B cell (primary cell): ENCODE results near the gene GET4. TPM values are rescaled to one million over a fixed set of nuclear protein-coding genes. Genes with fewer than 3 reads are reported as not detected.

Source experiments
- ATAC-seq: fragments of 200-7000 bp; cut with Tn5 transposase; one replicate; pipeline ENCODE4 v1.10.0; 2021; ENCODE audit warnings: low read depth, mild to moderate bottlenecking, moderate number of reproducible peaks, moderate library complexity
- CTCF ChIA-PET: fragments of 350-600 bp; sonication (Branson Sonifier 250); formaldehyde crosslinking; loops from one replicate; lab custom pipeline; 2021; ENCODE audit warnings: antibody characterized with exemption, inconsistent platforms; lab: Charles Lee
- POLR2A ChIA-PET: fragments of 350-600 bp; sonication (Branson Sonifier 250); formaldehyde crosslinking; loops from one replicate; lab custom pipeline; 2021; ENCODE audit warnings: antibody characterized with exemption; lab: Charles Lee
- DNase-seq: peaks from one replicate; pipeline ENCODE4 v3.0.0; 2013
- H2AFZ ChIP-seq: 2 replicates; pipeline ENCODE4 v1.6.1; 2012; ENCODE audit warnings: mild to moderate bottlenecking, low read depth, low read length; ENCODE audit not compliant: insufficient read depth, poor library complexity, severe bottlenecking
- H3K27ac ChIP-seq, 2 donors: 1 replicate in 1 of 2; 2 replicates in 1 of 2; pipeline ENCODE4 v1.5.1; 2012 to 2013; ENCODE audit warnings: low read length in 2 of 2, mild to moderate bottlenecking in 2 of 2, moderate library complexity in 1 of 2
- H3K27me3 ChIP-seq, 4 experiments: fragments of 200-600 bp in 1 of 4; sonication (generic) in 1 of 4; replicated peaks in 1 of 4; 1 replicate in 2 of 4; 2 replicates in 2 of 4; pipeline versions ENCODE4 v1.6.1 to v1.7.0; 2013 to 2016; ENCODE audit warnings: low read length in 3 of 4, mild to moderate bottlenecking in 2 of 4, mixed read lengths in 1 of 4, moderate library complexity in 1 of 4; ENCODE audit not compliant: insufficient read depth in 4 of 4, control insufficient read depth in 3 of 4; ENCODE audit errors: control extremely low read depth in 1 of 4
- H3K36me3 ChIP-seq, 2 experiments: replicated peaks in 1 of 2; 1 replicate in 1 of 2; 2 replicates in 1 of 2; pipeline versions ENCODE4 v1.6.1 to v1.7.1; 2013; ENCODE audit warnings: low read length in 1 of 2; ENCODE audit not compliant: insufficient read depth in 2 of 2, control insufficient read depth in 1 of 2; ENCODE audit errors: control extremely low read depth in 1 of 2, extremely low read depth in 1 of 2
- H3K4me1 ChIP-seq, 2 donors: fragments of 200-600 bp in 1 of 2; sonication (generic) in 1 of 2; 1 replicate in 1 of 2; 2 replicates in 1 of 2; pipeline versions ENCODE4 v1.5.1 to v1.6.1; 2013 to 2017; ENCODE audit warnings: low read length in 2 of 2; ENCODE audit not compliant: control insufficient read depth in 2 of 2, insufficient read depth in 2 of 2
- H3K4me2 ChIP-seq: replicated peaks from 2 replicates; pipeline ENCODE3; 2012; ENCODE audit warnings: mild to moderate bottlenecking, low read depth, low read length; ENCODE audit not compliant: poor library complexity, severe bottlenecking
- H3K4me3 ChIP-seq, 5 experiments: fragments of 200-600 bp in 1 of 5; sonication (generic) in 1 of 5; 1 replicate in 3 of 5; 2 replicates in 2 of 5; pipeline versions ENCODE4 v1.5.1 to v1.7.0; 2011 to 2016; ENCODE audit warnings: low read length in 4 of 5, mild to moderate bottlenecking in 4 of 5, low read depth in 2 of 5, control low read depth in 1 of 5, moderate library complexity in 1 of 5; ENCODE audit not compliant: insufficient read depth in 1 of 5; ENCODE audit errors: control extremely low read depth in 1 of 5, extremely low read depth in 1 of 5
- H3K79me2 ChIP-seq: fragments of 200-600 bp; sonication (generic); one replicate; pipeline ENCODE4 v1.6.0; 2016; ENCODE audit warnings: low read length; ENCODE audit not compliant: control insufficient read depth, insufficient read depth
- H3K9ac ChIP-seq: fragments of 200-600 bp; sonication (generic); 2 replicates; pipeline ENCODE4 v1.6.1; 2017; ENCODE audit warnings: mild to moderate bottlenecking, low read length, moderate library complexity
- H3K9me3 ChIP-seq, 3 donors: one replicate each; pipeline versions ENCODE4 v1.6.1 to v1.7.1; 2013; ENCODE audit warnings: low read length in 2 of 3; ENCODE audit not compliant: control insufficient read depth in 2 of 3, insufficient read depth in 1 of 3; ENCODE audit errors: control extremely low read depth in 1 of 3
- H4K20me1 ChIP-seq: 2 replicates; pipeline ENCODE4 v1.6.0; 2012; ENCODE audit warnings: mild to moderate bottlenecking, low read length; ENCODE audit not compliant: insufficient read depth, control insufficient read depth, poor library complexity, severe bottlenecking
- H3K27ac Mint-ChIP-seq: one replicate; pipeline ENCODE4 v1.8.0; 2021; ENCODE audit warnings: mixed read lengths
- H3K27me3 Mint-ChIP-seq: one replicate; pipeline ENCODE4 v1.8.0; 2021; ENCODE audit warnings: mixed read lengths
- H3K4me1 Mint-ChIP-seq: one replicate; pipeline ENCODE4 v1.8.0; 2021; ENCODE audit warnings: mixed read lengths
- H3K4me3 Mint-ChIP-seq: one replicate; pipeline ENCODE4 v1.8.0; 2021; ENCODE audit warnings: mixed read lengths
- H3K9me3 Mint-ChIP-seq: one replicate; pipeline ENCODE4 v1.8.0; 2022; ENCODE audit warnings: mixed read lengths; ENCODE audit not compliant: insufficient read depth
- CTCF ChIP-seq: fragments of 200-600 bp; IDR thresholded peaks from one replicate; pipeline ENCODE4 v1.8.0; 2022; ENCODE audit warnings: antibody characterized with exemption, mild to moderate bottlenecking
- EZH2 ChIP-seq: IDR thresholded peaks from 2 replicates; pipeline ENCODE4 v1.6.1; 2012; ENCODE audit warnings: borderline replicate concordance, low read depth, mild to moderate bottlenecking, moderate library complexity, low read length; ENCODE audit not compliant: insufficient read depth, poor library complexity, severe bottlenecking
- WGBS: methylation state at CpG from one replicate; pipeline ENCODE4 v1.1.5; 2013; ENCODE audit warnings: missing lambda C conversion rate; ENCODE audit not compliant: insufficient coverage; 5-methylcytosine and 5-hydroxymethylcytosine counted together
- intact Hi-C: fragments of 100-400 bp; cut with micrococcal nuclease; formaldehyde crosslinking; loops from one replicate; pipeline ENCODE4 v1.10.0; 2022
- polyA plus RNA-seq: library from polyadenylated mRNA; depleted of rRNA; stranded (reverse); fragments of >200 nt; gene quantifications from 2 replicates; pipeline ENCODE4 v1.2.3, GENCODE V29; 2012
- total RNA-seq, 2 donors: library from RNA; stranded (reverse); fragments of 120-200 nt in 1 of 2; gene quantifications; 1 replicate in 1 of 2; 2 replicates in 1 of 2; pipeline versions ENCODE4 v1.2.3 to v1.2.4, GENCODE V29; 2013 to 2022

Gene GET4
- total and polyA plus RNA-seq, 2 donors (not counting 1 experiment from before 2014, with no cell fraction given), result 53.5 to 65.5 TPM

- H3K27ac Mint-ChIP-seq, result no peak overlapping the region
- ChIA-PET POLR2A (no interaction called here), CTCF (interaction anchor here (0.6 kb wide), 1 partner anchor 203 kb away, joined by 3 read pairs; no protein-coding TSS in a partner anchor)
- Histone ChIP-seq H4K20me1 (peaks cover 28% of the 10 kb centered on the region), H3K4me3 (no peak overlapping the region), H3K9ac (no peak overlapping the region), H3K4me2 (no peak overlapping the region), H3K9me3 (no peaks in the 10 kb centered on the region), H2AFZ (no peak overlapping the region), H3K79me2 (peaks cover 47% of the 10 kb centered on the region), H3K27ac (no peak overlapping the region), H3K36me3 (peaks cover 0 to 58% of the 10 kb centered on the region in 2 experiments), H3K27me3 (no peaks in the 10 kb centered on the region), H3K4me1 (no peaks in the 10 kb centered on the region)
- 95% methylated on average over 22 of the region's 24 CpGs for WGBS
- no peaks in the 10 kb centered on the region for H3K9me3 Mint-ChIP-seq
- intact Hi-C loops, result no loop called here
- H3K4me1 Mint-ChIP-seq, result peaks cover 11% of the 10 kb centered on the region
- DNase-seq (no peak), ATAC-seq (no peak)
- no peaks in the 10 kb centered on the region for H3K27me3 Mint-ChIP-seq
- TF ChIP-seq CTCF (no peak), EZH2 (no peak)
- H3K4me3 Mint-ChIP-seq, result no peak overlapping the region
Observed at GRCh38 chr7:840001-840600, 36.3 kb upstream of the GET4 start.

GRCh38 chr7:841943-842342 lies 34.4 kb upstream of the GET4 start:
- peaks cover 2% of the 10 kb centered on the region for H3K4me1 Mint-ChIP-seq
- Histone ChIP-seq H3K9me3 (peaks cover 0 to 4% (median 0%) of the 10 kb centered on the region in 3 donors), H3K4me3 (no peak overlapping the region), H3K4me1 (no peaks in the 10 kb centered on the region), H3K36me3 (peaks cover 0 to 61% of the 10 kb centered on the region in 2 experiments), H3K79me2 (peaks cover 35% of the 10 kb centered on the region), H2AFZ (no peak overlapping the region), H4K20me1 (peaks cover 12% of the 10 kb centered on the region), H3K4me2 (no peak overlapping the region), H3K9ac (no peak overlapping the region), H3K27ac (no peak overlapping the region), H3K27me3 (no peaks in the 10 kb centered on the region)
- ChIA-PET POLR2A (no interaction called here), CTCF (interaction anchor here (1.0 kb wide), 1 partner anchor 133 kb away, joined by 3 read pairs; the partner anchor contains the start of gene COX19)
- no peak overlapping the region for H3K4me3 Mint-ChIP-seq
- H3K27me3 Mint-ChIP-seq, result no peaks in the 10 kb centered on the region
- TF ChIP-seq EZH2 (no peak), CTCF (no peak)
- WGBS, result 94% methylated on average over 15 of the region's 16 CpGs
- intact Hi-C loops, result no loop called here
- no peak for ATAC-seq
- no peak for DNase-seq
- H3K9me3 Mint-ChIP-seq, result no peaks in the 10 kb centered on the region
- H3K27ac Mint-ChIP-seq, result no peak overlapping the region
